SU-DHL-6 (cell line): ENCODE measurements around the gene ERG.

ENCODE experiments used
- H2AFZ ChIP-seq: fragments of 200-600 bp; sonication (generic); 2 replicates; pipeline ENCODE4 v1.6.1; 2014; ENCODE audit warnings: low read depth, mild to moderate bottlenecking, moderate library complexity, mixed read lengths, antibody characterized with exemption, low read length; ENCODE audit not compliant: severe bottlenecking
- H3F3A ChIP-seq: fragments of 200-600 bp; shearing (Covaris generic); 2 replicates; pipeline ENCODE4 v1.6.0; 2016; ENCODE audit warnings: antibody characterized with exemption, mild to moderate bottlenecking; ENCODE audit not compliant: insufficient read depth
- H3K27ac ChIP-seq: fragments of 200-600 bp; sonication (generic); 2 replicates; pipeline ENCODE4 v1.5.1; 2016; ENCODE audit warnings: low read depth, mild to moderate bottlenecking, low read length, moderate library complexity, mixed read lengths
- H3K27me3 ChIP-seq: fragments of 200-600 bp; sonication (generic), shearing (Covaris generic); 2 replicates; pipeline ENCODE4 v1.6.0; 2014; ENCODE audit warnings: mild to moderate bottlenecking, low read length
- H3K36me3 ChIP-seq: fragments of 200-600 bp; sonication (generic); 2 replicates; pipeline ENCODE4 v1.6.1; 2014; ENCODE audit warnings: mild to moderate bottlenecking, low read length, mixed read lengths
- H3K4me2 ChIP-seq: fragments of 300-600, 200-600 bp; shearing (Covaris generic), sonication (generic); 2 replicates; pipeline ENCODE4 v1.6.0; 2014; ENCODE audit warnings: low read length, low read depth, mild to moderate bottlenecking; ENCODE audit not compliant: poor library complexity, severe bottlenecking
- H3K4me3 ChIP-seq: fragments of 200-600 bp; sonication (generic); 2 replicates; pipeline ENCODE4 v1.5.1; 2014; ENCODE audit warnings: antibody characterized with exemption, low read length, mild to moderate bottlenecking, mixed read lengths; ENCODE audit not compliant: insufficient read depth, poor library complexity, severe bottlenecking
- H3K79me2 ChIP-seq: fragments of 200-600 bp; sonication (generic); 2 replicates; pipeline ENCODE4 v1.6.1; 2014; ENCODE audit warnings: mild to moderate bottlenecking, low read length, moderate library complexity; ENCODE audit not compliant: insufficient read depth
- H3K9ac ChIP-seq: fragments of 200-600 bp; sonication (generic); 2 replicates; pipeline ENCODE4 v1.7.0; 2014; ENCODE audit warnings: mild to moderate bottlenecking, low read length
- H3K9me2 ChIP-seq: fragments of 200-600 bp; sonication (generic); replicated peaks from 2 replicates; pipeline ENCODE4 v1.6.1; 2014; ENCODE audit warnings: low read length; ENCODE audit not compliant: insufficient read depth
- H3K9me3 ChIP-seq: fragments of 200-600 bp; sonication (generic); 2 replicates; pipeline ENCODE4 v1.6.1; 2014; ENCODE audit warnings: low read length, mixed read lengths; ENCODE audit not compliant: insufficient read depth
- H4K20me1 ChIP-seq: fragments of 200-600 bp; sonication (generic); 2 replicates; pipeline ENCODE4 v1.6.1; 2014; ENCODE audit warnings: low read depth, mild to moderate bottlenecking, antibody characterized with exemption, low read length, moderate library complexity, mixed read lengths
- EZH2phosphoT487 ChIP-seq: fragments of 200-600 bp; sonication (generic), shearing (Covaris generic); conservative IDR thresholded peaks from 2 replicates; pipeline ENCODE4 v1.6.1; 2018; ENCODE audit warnings: mild to moderate bottlenecking, antibody characterized with exemption, low read length, moderate library complexity, mixed read lengths
- TF ChIP-seq, protein P1 (sequence below): fragments of 200-600 bp; sonication (generic); IDR thresholded peaks from one replicate; pipeline ENCODE4 v1.5.1; 2017; ENCODE audit warnings: antibody characterized with exemption, mild to moderate bottlenecking, low read length, moderate library complexity; ENCODE audit not compliant: insufficient read depth, poor library complexity, severe bottlenecking

The ERG gene

DNA sequence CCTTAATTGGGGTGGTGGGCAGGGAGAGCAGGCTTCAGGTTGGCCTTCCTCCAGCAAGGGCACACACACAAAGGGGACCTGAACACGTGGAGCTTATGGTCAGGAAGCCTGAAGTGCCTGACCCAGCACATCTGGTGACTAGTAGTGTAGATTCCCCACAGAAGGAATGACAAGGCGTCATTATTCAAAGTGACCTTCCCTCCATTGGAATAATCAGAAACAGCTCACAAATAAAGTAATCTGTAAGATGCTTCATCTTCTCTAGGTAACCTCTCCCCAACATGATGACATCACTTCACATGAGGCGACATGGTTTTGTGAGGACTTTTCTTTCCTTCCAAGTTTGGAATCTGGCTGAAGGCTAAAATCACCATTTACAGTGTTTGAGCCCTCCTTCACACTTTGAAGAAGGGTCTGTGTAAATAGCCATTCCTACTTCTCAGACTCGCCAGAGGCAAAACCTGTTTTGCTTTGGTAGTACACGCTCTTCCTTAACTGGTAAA is 32.8 kb upstream of the ERG start:
- Histone ChIP-seq H2AFZ (no peak overlapping the region), H3K4me2 (no peak overlapping the region), H3K9me3 (no peaks in the 10 kb centered on the region), H3F3A (no peaks in the 10 kb centered on the region), H3K9me2 (no peaks in the 10 kb centered on the region), H3K79me2 (no peaks in the 10 kb centered on the region), H3K27me3 (no peaks in the 10 kb centered on the region), H3K36me3 (no peaks in the 10 kb centered on the region), H4K20me1 (no peaks in the 10 kb centered on the region), H3K4me3 (no peak overlapping the region), H3K9ac (no peak overlapping the region), H3K27ac (no peak overlapping the region)
- TF ChIP-seq EZH2phosphoT487, result no peak
- TF ChIP-seq, protein P1, sequence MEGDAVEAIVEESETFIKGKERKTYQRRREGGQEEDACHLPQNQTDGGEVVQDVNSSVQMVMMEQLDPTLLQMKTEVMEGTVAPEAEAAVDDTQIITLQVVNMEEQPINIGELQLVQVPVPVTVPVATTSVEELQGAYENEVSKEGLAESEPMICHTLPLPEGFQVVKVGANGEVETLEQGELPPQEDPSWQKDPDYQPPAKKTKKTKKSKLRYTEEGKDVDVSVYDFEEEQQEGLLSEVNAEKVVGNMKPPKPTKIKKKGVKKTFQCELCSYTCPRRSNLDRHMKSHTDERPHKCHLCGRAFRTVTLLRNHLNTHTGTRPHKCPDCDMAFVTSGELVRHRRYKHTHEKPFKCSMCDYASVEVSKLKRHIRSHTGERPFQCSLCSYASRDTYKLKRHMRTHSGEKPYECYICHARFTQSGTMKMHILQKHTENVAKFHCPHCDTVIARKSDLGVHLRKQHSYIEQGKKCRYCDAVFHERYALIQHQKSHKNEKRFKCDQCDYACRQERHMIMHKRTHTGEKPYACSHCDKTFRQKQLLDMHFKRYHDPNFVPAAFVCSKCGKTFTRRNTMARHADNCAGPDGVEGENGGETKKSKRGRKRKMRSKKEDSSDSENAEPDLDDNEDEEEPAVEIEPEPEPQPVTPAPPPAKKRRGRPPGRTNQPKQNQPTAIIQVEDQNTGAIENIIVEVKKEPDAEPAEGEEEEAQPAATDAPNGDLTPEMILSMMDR, result no peak

DNA sequence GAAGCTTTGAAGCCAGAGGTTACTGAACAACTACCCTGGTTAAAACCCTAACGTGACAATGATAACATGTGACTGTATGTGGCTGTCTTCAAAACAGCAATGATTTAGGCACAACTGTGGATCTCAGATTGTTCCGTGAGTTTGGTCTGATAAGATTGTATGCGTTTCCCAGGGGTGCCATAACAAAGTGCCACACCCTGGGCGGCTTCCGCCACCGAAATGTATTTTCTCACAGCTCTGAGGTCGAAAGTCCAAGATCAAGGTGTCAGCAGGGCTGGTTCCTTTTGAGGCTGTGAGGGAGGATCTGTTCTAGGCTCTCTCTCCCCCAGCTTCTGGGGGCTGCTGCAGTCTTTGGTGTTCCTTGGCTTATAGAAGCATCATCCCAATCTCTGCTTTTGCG is 29.5 kb upstream of the ERG start:
- no peak overlapping the region for H3K27ac ChIP-seq
- H3K9me3 ChIP-seq, result no peaks in the 10 kb centered on the region
- no peak overlapping the region for H3K4me2 ChIP-seq
- H3K36me3 ChIP-seq, result no peaks in the 10 kb centered on the region
- no peak for TF ChIP-seq EZH2phosphoT487
- TF ChIP-seq, protein P1, result no peak
- no peaks in the 10 kb centered on the region for H4K20me1 ChIP-seq
- no peaks in the 10 kb centered on the region for H3F3A ChIP-seq
- no peak overlapping the region for H2AFZ ChIP-seq
- no peaks in the 10 kb centered on the region for H3K9me2 ChIP-seq
- H3K4me3 ChIP-seq, result no peak overlapping the region
- no peaks in the 10 kb centered on the region for H3K79me2 ChIP-seq
- no peak overlapping the region for H3K9ac ChIP-seq
- no peaks in the 10 kb centered on the region for H3K27me3 ChIP-seq

DNA sequence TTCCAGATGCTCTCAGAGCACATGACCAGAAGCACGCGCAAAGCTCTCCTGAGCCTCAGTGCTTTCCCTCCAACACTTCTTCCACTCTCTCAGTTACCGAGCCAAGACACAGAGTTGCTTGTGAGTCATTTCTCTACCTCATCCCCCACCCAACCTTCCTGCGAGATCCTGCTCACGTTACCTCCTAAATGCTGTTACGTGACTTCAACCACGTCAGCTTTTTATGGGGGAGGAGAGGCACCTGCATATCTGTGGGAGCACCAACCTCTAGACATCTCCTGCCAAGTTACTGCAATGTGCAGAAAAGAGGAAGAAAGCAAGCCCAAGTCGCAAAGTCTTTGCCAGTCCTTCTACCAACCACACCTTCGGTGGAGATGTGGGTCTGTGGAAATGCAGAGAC is 27.2 kb upstream of the ERG start:
- Histone ChIP-seq H3K4me2 (no peak overlapping the region), H2AFZ (no peak overlapping the region), H3K9me3 (no peaks in the 10 kb centered on the region)

More for the DNA sequence above, 27.2 kb upstream of the ERG start:
- Histone ChIP-seq H3K4me3 (no peak overlapping the region), H3K9ac (no peak overlapping the region), H4K20me1 (no peaks in the 10 kb centered on the region), H3K79me2 (no peaks in the 10 kb centered on the region), H3K9me2 (no peaks in the 10 kb centered on the region), H3F3A (no peaks in the 10 kb centered on the region), H3K36me3 (no peaks in the 10 kb centered on the region), H3K27ac (no peak overlapping the region), H3K27me3 (no peaks in the 10 kb centered on the region)
- no peak for TF ChIP-seq EZH2phosphoT487
- TF ChIP-seq, protein P1, result no peak
